ENCODE measurements around the gene MTMR1.

DNA sequence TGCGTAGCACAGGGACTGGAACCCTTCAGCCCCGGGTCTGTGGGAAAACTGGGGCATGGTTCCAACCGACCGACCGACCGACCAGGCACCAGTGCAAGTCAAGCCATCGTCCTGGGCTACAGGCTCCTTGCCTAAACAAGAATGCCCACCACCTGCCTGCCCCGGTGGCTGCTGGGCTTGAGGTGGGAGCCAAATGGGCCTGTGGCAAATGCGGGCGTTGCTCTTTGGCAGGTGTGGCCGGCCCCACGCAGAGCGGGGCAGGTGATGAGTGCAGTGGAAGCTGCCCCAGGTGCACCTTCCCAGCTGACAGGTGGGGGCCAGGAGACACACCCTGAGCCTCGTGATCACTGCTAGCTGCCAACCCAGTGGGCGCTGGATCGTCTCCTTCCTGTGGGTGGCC is 77.9 kb downstream of the MTMR1 start:
- TF ChIP-seq EZH2 (IDR thresholded peaks at IDR 0.05) = no peak
- no peak for TF ChIP-seq POLR2AphosphoS5 (IDR thresholded peaks at IDR 0.05; ENCODE audit: borderline replicate concordance, low read depth, low read length)
- TF ChIP-seq FOXP2 (optimal IDR thresholded peaks at IDR 0.05; ENCODE audit: control extremely low read depth, extremely low read length, insufficient read depth) = no peak
